Colonic mucosa (tissue), 4 donors: ENCODE data around the gene NPTXR. TPM values are rescaled to one million over a fixed set of nuclear protein-coding genes. Genes with fewer than 3 reads are reported as not detected.

Experiments used
- DNase-seq: peaks from one replicate; pipeline ENCODE4 v3.0.0-alpha.2; 2020
- H3K27ac ChIP-seq: fragments of 200-600 bp; one replicate; pipeline ENCODE4 v1.8.0; 2021
- H3K27me3 ChIP-seq: fragments of 200-600 bp; one replicate; pipeline ENCODE4 v1.8.0; 2021
- H3K36me3 ChIP-seq: fragments of 200-600 bp; one replicate; pipeline ENCODE4 v1.8.0; 2021
- H3K4me1 ChIP-seq: fragments of 200-600 bp; one replicate; pipeline ENCODE4 v1.8.0; 2021; ENCODE audit warnings: mild to moderate bottlenecking
- H3K4me3 ChIP-seq: fragments of 200-600 bp; one replicate; pipeline ENCODE4 v1.8.0; 2021
- H3K9ac ChIP-seq, 2 donors: one replicate each; pipeline ENCODE4 v1.7.0; 2013; ENCODE audit warnings: control low read depth in 2 of 2, low read depth in 2 of 2, low read length in 2 of 2
- H3K9me3 ChIP-seq: fragments of 200-600 bp; one replicate; pipeline ENCODE4 v1.8.0; 2021
- CTCF ChIP-seq: fragments of 200-600 bp; IDR thresholded peaks from one replicate; pipeline ENCODE4 v1.8.0; 2022; ENCODE audit warnings: antibody characterized with exemption, mild to moderate bottlenecking
- intact Hi-C: fragments of 100-400 bp; cut with DNase I; formaldehyde crosslinking; loops from one replicate; pipeline ENCODE4 v1.14.1; 2022
- total RNA-seq, 2 donors: library from RNA; stranded (reverse); fragmentation: NEBNext Ultra II Directional in 1 of 2; extraction: Animal tissue kit (Norgen Biotek cat#: 25700) in 1 of 2; gene quantifications; one replicate each; pipeline ENCODE4 v1.2.1, GENCODE V29; 2021
- donor health status: healthy.
- donor health status: DM: no; HTN: no; CAD: no.
- donor health status: DM: no; HTN: no; CAD: no.

Gene NPTXR
- total RNA-seq, 2 donors from 2014 or later: 0.82 to 2.0 TPM

GRCh38 chr22:38841635-38842034, 2.2 kb downstream of the NPTXR start:
- Histone ChIP-seq H3K4me3 (no peak overlapping the region), H3K27ac (no peak overlapping the region), H3K4me1 (peaks cover 3% of the 10 kb centered on the region), H3K9ac (no peak overlapping the region), H3K36me3 (no peaks in the 10 kb centered on the region), H3K9me3 (no peaks in the 10 kb centered on the region), H3K27me3 (peaks cover 23% of the 10 kb centered on the region)
- TF ChIP-seq CTCF: no peak
- DNase-seq: no peak
- intact Hi-C loops: loop anchor here (10.0 kb wide), 1 partner anchor 67 kb away; no protein-coding TSS in a partner anchor

- DNase-seq: no peak
- Histone ChIP-seq H3K9me3 (no peaks in the 10 kb centered on the region), H3K9ac (no peak overlapping the region), H3K36me3 (no peaks in the 10 kb centered on the region), H3K4me1 (peaks cover 3% of the 10 kb centered on the region), H3K27ac (no peak overlapping the region), H3K27me3 (peaks cover 23% of the 10 kb centered on the region), H3K4me3 (no peak overlapping the region)
- intact Hi-C loops: loop anchor here (10.0 kb wide), 1 partner anchor 66 kb away; no protein-coding TSS in a partner anchor
- no peak for TF ChIP-seq CTCF
Measured at GRCh38 chr22:38841211-38841610, 2.6 kb downstream of the NPTXR start.

- Histone ChIP-seq H3K27me3 (peaks cover 23% of the 10 kb centered on the region), H3K9me3 (no peaks in the 10 kb centered on the region), H3K4me3 (no peak overlapping the region), H3K36me3 (no peaks in the 10 kb centered on the region), H3K9ac (no peak overlapping the region), H3K27ac (no peak overlapping the region), H3K4me1 (peaks cover 3% of the 10 kb centered on the region)
- intact Hi-C loops: loop anchor here (10.0 kb wide), 1 partner anchor 65 kb away; no protein-coding TSS in a partner anchor
- TF ChIP-seq CTCF: no peak
- no peak for DNase-seq
Measured at GRCh38 chr22:38840129-38840528, 3.7 kb downstream of the NPTXR start.

- Histone ChIP-seq H3K27me3 (peaks cover 23% of the 10 kb centered on the region), H3K4me1 (peaks cover 3% of the 10 kb centered on the region), H3K27ac (no peak overlapping the region), H3K4me3 (no peak overlapping the region), H3K9ac (no peak overlapping the region), H3K36me3 (no peaks in the 10 kb centered on the region), H3K9me3 (no peaks in the 10 kb centered on the region)
- no peak for DNase-seq
- no peak for TF ChIP-seq CTCF
- intact Hi-C loops: loop anchor here (10.0 kb wide), 1 partner anchor 65 kb away; no protein-coding TSS in a partner anchor
Measured at GRCh38 chr22:38839686-38840085, 4.1 kb downstream of the NPTXR start.

- intact Hi-C loops: no loop called here
- no peak overlapping the region for H3K27ac ChIP-seq
- H3K4me1 ChIP-seq: no peaks in the 10 kb centered on the region
- no peaks in the 10 kb centered on the region for H3K36me3 ChIP-seq
- no peak for TF ChIP-seq CTCF
- no peak for DNase-seq
- H3K27me3 ChIP-seq: peaks cover 8% of the 10 kb centered on the region
- no peak overlapping the region for H3K9ac ChIP-seq
- no peak overlapping the region for H3K4me3 ChIP-seq
- H3K9me3 ChIP-seq: no peaks in the 10 kb centered on the region
Measured at GRCh38 chr22:38837414-38837928, 6.4 kb downstream of the NPTXR start.
